Uterus (tissue), 4 donors: ENCODE measurements around the gene ZC3H4. TPM values are rescaled to one million over a fixed set of nuclear protein-coding genes. Genes with fewer than 3 reads are reported as not detected.

Source experiments
- DNase-seq, 2 donors: peaks; one replicate each; pipeline ENCODE4 v3.0.0-alpha.2; 2019 to 2020
- H3K27ac ChIP-seq, 2 donors: fragments of 200-600 bp; sonication (generic); 1 replicate in 1 of 2; 2 replicates in 1 of 2; pipeline ENCODE4 v1.5.1; 2016 to 2018
- H3K27me3 ChIP-seq, 2 donors: fragments of 200-600 bp; sonication (generic); one replicate each; pipeline ENCODE4 v1.5.1; 2018 to 2019; ENCODE audit warnings: control low read depth in 1 of 2
- H3K36me3 ChIP-seq, 2 donors: fragments of 200-600 bp; sonication (generic); one replicate each; pipeline ENCODE4 v1.5.1; 2019; ENCODE audit warnings: control low read depth in 1 of 2
- H3K4me1 ChIP-seq, 2 donors: fragments of 200-600 bp; sonication (generic); one replicate each; pipeline ENCODE4 v1.5.1; 2018 to 2019; ENCODE audit warnings: control low read depth in 1 of 2
- H3K4me3 ChIP-seq, 2 donors: fragments of 200-600 bp; sonication (generic); 1 replicate in 1 of 2; 2 replicates in 1 of 2; pipeline ENCODE4 v1.5.1; 2018 to 2019; ENCODE audit warnings: mild to moderate bottlenecking in 1 of 2
- H3K9me3 ChIP-seq, 2 donors: fragments of 200-600 bp; sonication (generic); one replicate each; pipeline ENCODE4 v1.5.1; 2019; ENCODE audit warnings: control low read depth in 1 of 2
- CTCF ChIP-seq, 4 experiments: fragments of 200-600 bp in 2 of 4; fragments of 450-650 bp in 2 of 4; sonication (generic) in 2 of 4; IDR thresholded peaks; one replicate each; pipeline ENCODE4 v1.5.1; 2016 to 2019; ENCODE audit warnings: antibody characterized with exemption in 4 of 4, mild to moderate bottlenecking in 2 of 4, moderate library complexity in 1 of 4
- POLR2A ChIP-seq, 2 donors: fragments of 450-650 bp; IDR thresholded peaks; one replicate each; pipeline ENCODE4 v1.6.1; 2016; ENCODE audit warnings: antibody characterized with exemption in 2 of 2, mild to moderate bottlenecking in 1 of 2, moderate library complexity in 1 of 2
- intact Hi-C: fragments of 100-400 bp; cut with DNase I; formaldehyde crosslinking; loops from one replicate; pipeline ENCODE4 v1.15.1; 2023; ENCODE audit warnings: low total_unique reads
- total RNA-seq, 4 donors: library from RNA; depleted of rRNA in 3 of 4; stranded (reverse); fragments of >200 nt in 3 of 4; gene quantifications; one replicate each; pipeline versions ENCODE4 v1.1.0 to v1.2.4, GENCODE V29; 2014 to 2023
- donor health status: DM: yes; HTN: yes; CAD: no.

Gene ZC3H4
- total RNA-seq, 4 donors from 2014 or later: 3.3 to 43.1 (median 18.3) TPM

GRCh38 chr19:47122359-47123335, 9.1 kb upstream of the ZC3H4 start:
- intact Hi-C loops: loop anchor here (10.0 kb wide), 1 partner anchor 88 kb away; no protein-coding TSS in a partner anchor
- Histone ChIP-seq H3K4me3 (no peak overlapping the region), H3K27me3 (no peaks in the 10 kb centered on the region), H3K4me1 (no peaks in the 10 kb centered on the region), H3K27ac (no peak overlapping the region), H3K36me3 (no peaks in the 10 kb centered on the region), H3K9me3 (no peaks in the 10 kb centered on the region)
- TF ChIP-seq CTCF (IDR thresholded peaks at IDR 0.05) (no peak), POLR2A (IDR thresholded peaks at IDR 0.05) (no peak)
- DNase-seq: no peak

DNA sequence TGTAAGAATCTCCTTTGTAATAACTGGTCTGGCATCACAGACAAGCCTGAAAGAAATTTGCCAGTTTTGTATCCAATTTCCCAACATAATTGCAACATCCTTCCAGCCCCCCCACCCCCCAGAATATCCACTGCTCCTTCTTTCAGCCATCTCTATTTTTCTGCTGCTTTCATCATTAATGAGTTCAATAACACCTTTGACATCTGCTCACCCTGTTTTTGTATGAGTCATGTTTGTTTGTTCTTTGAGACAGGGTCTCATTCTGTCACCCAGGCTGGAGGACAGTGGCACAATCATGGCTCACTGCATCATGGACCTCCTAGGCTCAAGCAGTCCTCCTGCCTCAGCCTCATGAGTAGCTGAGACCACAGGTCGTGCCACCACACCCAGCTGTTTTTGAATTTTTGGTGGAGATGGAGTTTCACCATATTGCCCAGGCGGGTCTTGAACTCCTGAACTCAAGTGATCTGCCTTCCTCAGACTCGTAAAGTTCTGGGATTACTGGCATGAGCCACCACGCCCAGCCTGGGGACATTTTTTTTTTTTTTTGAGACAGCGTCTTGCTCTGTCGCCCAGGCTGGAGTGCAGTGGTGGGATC, 7.0 kb upstream of the ZC3H4 start:
- no peak for DNase-seq
- no peak for TF ChIP-seq CTCF (IDR thresholded peaks at IDR 0.05)
- no peak for TF ChIP-seq POLR2A (IDR thresholded peaks at IDR 0.05)
- Histone ChIP-seq H3K36me3 (no peaks in the 10 kb centered on the region), H3K4me1 (no peaks in the 10 kb centered on the region), H3K4me3 (no peak overlapping the region), H3K27me3 (no peaks in the 10 kb centered on the region), H3K27ac (no peak overlapping the region), H3K9me3 (no peaks in the 10 kb centered on the region)
- intact Hi-C loops: loop anchor here (10.0 kb wide), 1 partner anchor 86 kb away; no protein-coding TSS in a partner anchor

DNA sequence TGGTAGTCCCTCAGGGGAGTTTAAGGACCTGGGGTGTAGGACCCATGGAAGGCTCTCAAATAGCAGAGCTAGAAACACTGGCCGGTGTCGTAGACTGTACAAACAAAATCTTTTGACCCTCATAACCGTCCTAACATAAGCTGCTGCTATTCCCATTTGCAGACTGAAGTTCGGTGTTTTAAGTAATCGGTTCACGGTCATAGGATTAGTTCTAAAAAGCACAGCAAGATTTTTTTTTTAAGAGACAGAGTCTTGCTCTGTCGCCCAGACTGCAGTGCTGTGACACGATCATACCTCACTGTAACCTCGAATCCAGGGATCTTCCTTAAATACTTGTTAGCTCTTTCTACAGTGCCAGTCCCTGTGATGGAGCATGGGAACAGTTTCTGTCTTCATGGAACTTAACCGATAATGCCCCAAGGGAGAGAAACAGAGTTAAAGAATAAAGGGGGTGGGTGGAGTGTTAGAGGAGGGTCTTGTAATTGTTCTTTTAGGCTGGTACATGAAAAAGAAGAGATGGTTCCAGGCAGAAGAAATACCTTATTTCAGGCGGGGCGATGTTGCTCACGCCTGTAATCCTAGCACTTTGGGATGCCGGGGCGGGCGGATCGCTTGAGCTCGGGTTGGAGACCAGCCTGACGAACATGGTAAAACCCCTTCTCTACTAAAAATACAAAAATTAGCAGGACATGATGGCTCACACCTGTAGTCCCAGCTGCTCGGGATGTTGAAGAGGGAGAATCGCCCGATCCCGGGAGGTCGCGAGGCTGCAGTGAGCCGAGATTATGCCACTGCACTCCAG, 475 bp upstream of the ZC3H4 start:
- no peak for DNase-seq
- intact Hi-C loops: no loop called here

More for the DNA sequence above, 475 bp upstream of the ZC3H4 start:
- TF ChIP-seq CTCF (IDR thresholded peaks at IDR 0.05) (no peak), POLR2A (IDR thresholded peaks at IDR 0.05) (no peak)
- no peaks in the 10 kb centered on the region for H3K36me3 ChIP-seq
- H3K4me1 ChIP-seq: no peaks in the 10 kb centered on the region
- H3K27ac ChIP-seq: peak overlapping the region; percentile 100
- H3K9me3 ChIP-seq: no peaks in the 10 kb centered on the region
- peak overlapping the region; percentile 84 to 88 for H3K4me3 ChIP-seq
- no peaks in the 10 kb centered on the region for H3K27me3 ChIP-seq
